Upper lobe of left lung (tissue), 6 donors: ENCODE data around the gene BBS9. TPM values are rescaled to one million over a fixed set of nuclear protein-coding genes. Genes with fewer than 3 reads are reported as not detected.
A peak's percentile ranks its signal among the peaks of the same experiment; 100 is the strongest.

Source experiments
- ATAC-seq, 2 donors: fragments of 200-7000 bp; cut with Tn5 transposase; one replicate each; pipeline ENCODE4 v1.9.1; 2022; ENCODE audit warnings: mild to moderate bottlenecking in 2 of 2, moderate library complexity in 2 of 2; ENCODE audit not compliant: low FRiP score in 2 of 2
- DNase-seq, 2 donors: peaks; one replicate each; pipeline ENCODE4 v3.0.0-alpha.2; 2019 to 2020
- H3K27ac ChIP-seq, 4 donors: fragments of 200-600 bp; sonication (generic); one replicate each; pipeline ENCODE4 v1.5.1; 2016 to 2019
- H3K27me3 ChIP-seq, 4 donors: fragments of 200-600 bp; sonication (generic); one replicate each; pipeline ENCODE4 v1.5.1; 2017 to 2019
- H3K36me3 ChIP-seq, 4 donors: fragments of 200-600 bp; sonication (generic); one replicate each; pipeline ENCODE4 v1.5.1; 2016 to 2019
- H3K4me1 ChIP-seq, 4 donors: fragments of 200-600 bp; sonication (generic); one replicate each; pipeline ENCODE4 v1.5.1; 2018 to 2019
- H3K4me3 ChIP-seq, 4 donors: fragments of 200-600 bp; sonication (generic); one replicate each; pipeline ENCODE4 v1.5.1; 2017 to 2019; ENCODE audit warnings: mild to moderate bottlenecking in 2 of 4, moderate library complexity in 1 of 4
- H3K9me3 ChIP-seq, 4 donors: fragments of 200-600 bp; sonication (generic); one replicate each; pipeline ENCODE4 v1.5.1; 2018 to 2019
- EP300 ChIP-seq, 4 donors: sonication (generic); formaldehyde crosslinking; IDR thresholded peaks; one replicate each; pipeline ENCODE4 v1.5.1; 2017; ENCODE audit warnings: antibody characterized with exemption in 4 of 4, control low read depth in 2 of 4
- POLR2A ChIP-seq, 4 donors: fragments of 450-650 bp; IDR thresholded peaks; one replicate each; pipeline ENCODE4 v1.5.1; 2016 to 2017; ENCODE audit warnings: antibody characterized with exemption in 4 of 4, mild to moderate bottlenecking in 2 of 4
- POLR2AphosphoS5 ChIP-seq, 2 donors: sonication (generic); formaldehyde crosslinking; IDR thresholded peaks; one replicate each; pipeline ENCODE4 v1.5.1; 2017; ENCODE audit warnings: antibody characterized with exemption in 2 of 2
- WGBS, 2 donors: methylation state at CpG; one replicate each; pipeline ENCODE4 v1.1.5; 2017 to 2018; 5-methylcytosine and 5-hydroxymethylcytosine counted together
- total RNA-seq, 6 donors: library from RNA; depleted of rRNA in 4 of 6; stranded (reverse); fragments of >200 nt in 4 of 6; gene quantifications; one replicate each; pipeline versions ENCODE4 v1.1.0 to v1.2.1, GENCODE V29; 2016 to 2021
- TF ChIP-seq, protein P1 (sequence below), 6 experiments: fragments of 450-650 bp in 4 of 6; fragments of 200-600 bp in 2 of 6; sonication (generic) in 2 of 6; IDR thresholded peaks; one replicate each; pipeline ENCODE4 v1.5.1; 2016 to 2019; ENCODE audit warnings: antibody characterized with exemption in 6 of 6
- donor health status: DM: no; HTN: no; CAD: no; lungs with moderate emphysema.
- donor health status: DM: no; HTN: yes; CAD: no; lungs with severe emphysema.

The BBS9 gene
- total RNA-seq, 6 donors from 2014 or later, result 14.5 to 72.3 (median 20.6) TPM

DNA sequence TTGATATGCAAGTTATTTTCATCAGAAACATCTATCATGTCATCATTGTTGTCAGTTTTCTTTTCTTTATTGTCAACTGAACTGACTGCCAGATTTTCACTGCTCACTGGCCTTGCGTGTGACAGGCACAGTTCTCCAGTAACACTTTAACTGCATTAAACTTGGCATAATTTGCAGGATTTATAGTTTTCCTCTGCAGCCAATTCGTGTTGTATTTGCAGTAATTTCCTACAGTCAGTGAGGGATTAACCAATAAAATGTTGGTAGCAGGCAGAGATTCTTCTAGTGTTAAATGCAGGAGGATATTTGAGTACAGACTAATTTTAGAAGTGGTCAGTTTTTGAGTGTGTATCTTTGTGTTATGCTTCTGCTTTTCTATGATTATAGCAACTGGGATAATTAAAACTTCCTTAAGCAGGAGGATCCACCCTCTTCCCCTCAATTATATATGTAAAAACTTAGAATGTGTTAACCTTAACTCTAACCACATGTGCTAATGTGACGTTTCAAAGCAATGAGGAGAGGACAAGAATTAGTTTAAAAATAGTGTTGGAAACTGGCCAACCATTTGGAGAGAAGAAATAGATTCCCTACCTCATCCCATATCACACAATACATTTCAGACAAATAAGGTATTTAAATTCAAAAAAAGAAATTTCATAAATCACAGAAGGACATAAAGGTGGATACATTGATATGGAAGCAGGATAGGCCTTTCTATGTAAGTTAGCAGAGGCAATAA is 410.5 kb downstream of the BBS9 start:
- no peak overlapping the region for H3K27ac ChIP-seq
- no peaks in the 10 kb centered on the region for H3K4me1 ChIP-seq
- H3K4me3 ChIP-seq, result no peak overlapping the region
- H3K27me3 ChIP-seq, result no peaks in the 10 kb centered on the region
- no peak for ATAC-seq
- no peak for TF ChIP-seq EP300 (IDR thresholded peaks at IDR 0.05)
- TF ChIP-seq POLR2A (IDR thresholded peaks at IDR 0.05), result no peak
- TF ChIP-seq, protein P1, sequence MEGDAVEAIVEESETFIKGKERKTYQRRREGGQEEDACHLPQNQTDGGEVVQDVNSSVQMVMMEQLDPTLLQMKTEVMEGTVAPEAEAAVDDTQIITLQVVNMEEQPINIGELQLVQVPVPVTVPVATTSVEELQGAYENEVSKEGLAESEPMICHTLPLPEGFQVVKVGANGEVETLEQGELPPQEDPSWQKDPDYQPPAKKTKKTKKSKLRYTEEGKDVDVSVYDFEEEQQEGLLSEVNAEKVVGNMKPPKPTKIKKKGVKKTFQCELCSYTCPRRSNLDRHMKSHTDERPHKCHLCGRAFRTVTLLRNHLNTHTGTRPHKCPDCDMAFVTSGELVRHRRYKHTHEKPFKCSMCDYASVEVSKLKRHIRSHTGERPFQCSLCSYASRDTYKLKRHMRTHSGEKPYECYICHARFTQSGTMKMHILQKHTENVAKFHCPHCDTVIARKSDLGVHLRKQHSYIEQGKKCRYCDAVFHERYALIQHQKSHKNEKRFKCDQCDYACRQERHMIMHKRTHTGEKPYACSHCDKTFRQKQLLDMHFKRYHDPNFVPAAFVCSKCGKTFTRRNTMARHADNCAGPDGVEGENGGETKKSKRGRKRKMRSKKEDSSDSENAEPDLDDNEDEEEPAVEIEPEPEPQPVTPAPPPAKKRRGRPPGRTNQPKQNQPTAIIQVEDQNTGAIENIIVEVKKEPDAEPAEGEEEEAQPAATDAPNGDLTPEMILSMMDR (IDR thresholded peaks at IDR 0.05), result no peak
- no peak for TF ChIP-seq POLR2AphosphoS5 (IDR thresholded peaks at IDR 0.05)
- DNase-seq, result no peak
- no peaks in the 10 kb centered on the region for H3K36me3 ChIP-seq
- WGBS, 2 donors, result 67 to 69% methylated on average over 3 of the region's 3 CpGs
- H3K9me3 ChIP-seq, result peaks cover 0 to 4% (median 2%) of the 10 kb centered on the region in 4 donors

DNA sequence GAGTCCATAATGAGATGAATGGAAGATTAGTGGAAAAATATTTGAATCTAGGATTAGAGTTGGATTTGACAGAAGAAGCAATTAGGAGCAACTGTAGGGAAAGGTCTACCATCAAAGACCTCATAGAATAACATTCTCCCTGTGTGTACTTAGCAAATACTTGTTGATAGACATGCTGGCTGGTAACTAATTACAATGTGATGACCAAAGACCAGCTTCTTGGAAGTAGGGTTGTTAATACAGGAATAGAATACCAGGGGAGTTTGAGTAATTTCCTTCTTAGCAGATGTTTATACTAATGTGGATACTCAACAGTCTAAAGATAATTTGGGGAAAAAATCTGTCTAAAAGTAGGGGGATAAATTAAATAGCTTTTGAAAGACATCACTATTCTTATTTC is 418.5 kb downstream of the BBS9 start:
- H3K4me1 ChIP-seq, result no peaks in the 10 kb centered on the region
- TF ChIP-seq POLR2AphosphoS5 (IDR thresholded peaks at IDR 0.05), result no peak
- TF ChIP-seq, protein P1 (IDR thresholded peaks at IDR 0.05), result no peak
- no peak for TF ChIP-seq POLR2A (IDR thresholded peaks at IDR 0.05)
- TF ChIP-seq EP300 (IDR thresholded peaks at IDR 0.05), result no peak
- H3K27ac ChIP-seq, result no peak overlapping the region
- H3K27me3 ChIP-seq, result no peaks in the 10 kb centered on the region
- DNase-seq (no peak), ATAC-seq (no peak)
- H3K9me3 ChIP-seq, result no peaks in the 10 kb centered on the region
- no peak overlapping the region for H3K4me3 ChIP-seq
- H3K36me3 ChIP-seq, result no peaks in the 10 kb centered on the region

DNA sequence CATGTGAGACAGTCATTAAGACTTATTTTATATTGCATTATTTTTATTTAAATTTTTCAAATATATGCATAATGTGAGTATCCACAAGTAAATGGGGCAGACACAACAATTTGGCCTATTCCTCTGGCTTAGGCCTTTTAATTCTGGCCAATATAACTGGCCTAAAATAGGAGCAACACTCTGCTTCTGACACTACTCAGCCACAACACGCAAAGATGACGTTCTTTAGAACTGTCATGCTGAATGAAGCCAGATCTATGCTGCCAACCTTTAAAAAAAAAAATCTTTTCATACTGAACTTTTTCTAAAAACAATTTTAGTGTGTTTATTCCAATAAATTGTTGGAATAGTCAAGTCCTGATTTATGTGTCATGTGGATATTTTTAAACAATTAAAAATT is 421.0 kb downstream of the BBS9 start:
- Histone ChIP-seq H3K27me3 (no peaks in the 10 kb centered on the region), H3K4me1 (no peaks in the 10 kb centered on the region), H3K9me3 (no peaks in the 10 kb centered on the region), H3K4me3 (no peak overlapping the region), H3K27ac (no peak overlapping the region), H3K36me3 (no peaks in the 10 kb centered on the region)
- WGBS, 2 donors, result 77 to 78% methylated on average over 2 of the region's 2 CpGs
- TF ChIP-seq POLR2AphosphoS5 (IDR thresholded peaks at IDR 0.05), result no peak
- TF ChIP-seq, protein P1 (IDR thresholded peaks at IDR 0.05), result no peak
- no peak for TF ChIP-seq EP300 (IDR thresholded peaks at IDR 0.05)
- TF ChIP-seq POLR2A (IDR thresholded peaks at IDR 0.05), result no peak
- DNase-seq (no peak), ATAC-seq (no peak)

DNA sequence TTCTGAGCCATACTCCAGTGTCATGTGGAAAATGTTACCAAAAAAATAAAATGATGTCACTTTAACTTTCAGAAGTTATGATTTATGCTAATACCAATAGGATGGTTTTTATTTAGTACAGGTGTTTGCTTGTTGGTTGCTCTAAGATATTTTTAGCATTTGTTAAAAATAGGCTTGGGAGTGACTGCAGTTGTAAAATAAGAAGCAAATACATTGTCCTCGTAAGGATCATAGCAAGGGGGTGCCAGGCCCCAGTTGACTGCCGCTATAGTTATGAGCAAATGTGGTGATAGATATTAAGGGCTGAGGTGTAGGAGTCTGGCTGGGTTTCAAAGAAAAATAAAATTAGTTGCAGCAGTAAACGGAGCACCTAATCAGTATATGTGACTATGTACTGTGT is 421.6 kb downstream of the BBS9 start:
- H3K4me1 ChIP-seq, result no peaks in the 10 kb centered on the region
- DNase-seq, result no peak
- no peak overlapping the region for H3K4me3 ChIP-seq
- H3K27ac ChIP-seq, result no peak overlapping the region
- H3K36me3 ChIP-seq, result no peaks in the 10 kb centered on the region
- TF ChIP-seq, protein P1 (IDR thresholded peaks at IDR 0.05), result no peak
- TF ChIP-seq POLR2A (IDR thresholded peaks at IDR 0.05), result no peak
- TF ChIP-seq POLR2AphosphoS5 (IDR thresholded peaks at IDR 0.05), result no peak
- TF ChIP-seq EP300 (IDR thresholded peaks at IDR 0.05), result no peak
- 75 to 76% methylated on average over 3 of the region's 3 CpGs for WGBS, 2 donors
- H3K9me3 ChIP-seq, result no peaks in the 10 kb centered on the region
- no peaks in the 10 kb centered on the region for H3K27me3 ChIP-seq
- no peak for ATAC-seq

DNA sequence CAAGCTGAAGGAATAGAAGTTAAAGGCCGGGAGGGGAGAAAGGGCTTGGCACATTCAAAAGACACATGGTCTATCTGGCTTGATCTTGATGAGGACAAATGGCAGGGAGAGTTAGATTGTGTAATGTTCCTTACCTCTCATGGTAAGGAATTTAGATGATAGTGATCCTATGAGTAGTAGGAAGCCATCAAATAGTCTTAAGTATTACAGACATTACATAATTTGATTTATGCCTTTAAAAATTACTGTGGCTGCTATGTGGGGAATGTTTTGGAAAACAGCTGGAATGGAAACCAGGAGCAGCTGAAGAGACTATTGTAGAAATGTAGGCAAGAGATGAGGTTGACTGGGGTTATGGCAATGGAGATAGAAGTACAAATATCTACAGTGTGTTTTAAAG is 424.7 kb downstream of the BBS9 start:
- 42 to 82% methylated on average over 1 of the region's 1 CpG for WGBS, 2 donors
- ATAC-seq (peak in 1 of 2 donors; percentile 17), DNase-seq (no peak)
- TF ChIP-seq, protein P1 (IDR thresholded peaks at IDR 0.05), result no peak
- TF ChIP-seq POLR2AphosphoS5 (IDR thresholded peaks at IDR 0.05), result no peak
- no peak for TF ChIP-seq POLR2A (IDR thresholded peaks at IDR 0.05)
- no peak for TF ChIP-seq EP300 (IDR thresholded peaks at IDR 0.05)
- Histone ChIP-seq H3K36me3 (no peaks in the 10 kb centered on the region), H3K4me1 (no peaks in the 10 kb centered on the region), H3K4me3 (no peak overlapping the region), H3K9me3 (no peaks in the 10 kb centered on the region), H3K27me3 (no peaks in the 10 kb centered on the region), H3K27ac (no peak overlapping the region)
